GM23248 (cell line): Measurements from ENCODE around the gene TRAPPC5. TPM values are rescaled to one million over a fixed set of nuclear protein-coding genes. Genes with fewer than 3 reads are reported as not detected.

Experiments used
- DNase-seq: peaks from one replicate; pipeline ENCODE4 v3.0.0-alpha.2; 2015
- H2AFZ ChIP-seq: fragments of 200-600 bp; sonication (generic); 2 replicates; pipeline ENCODE4 v1.6.1; 2016; ENCODE audit warnings: antibody characterized with exemption
- H3F3A ChIP-seq: fragments of 200-600 bp; sonication (generic); 2 replicates; pipeline ENCODE4 v1.6.1; 2016; ENCODE audit warnings: mild to moderate bottlenecking, antibody characterized with exemption, mixed run types; ENCODE audit not compliant: insufficient read depth
- H3K27ac ChIP-seq: fragments of 200-600 bp; sonication (generic); 2 replicates; pipeline ENCODE4 v1.5.1; 2016; ENCODE audit warnings: mild to moderate bottlenecking
- H3K27me3 ChIP-seq: fragments of 200-600 bp; sonication (generic); replicated peaks from 2 replicates; pipeline ENCODE4 v1.6.1; 2016; ENCODE audit warnings: mild to moderate bottlenecking; ENCODE audit not compliant: insufficient read depth
- H3K36me3 ChIP-seq: fragments of 200-600 bp; sonication (generic); 2 replicates; pipeline ENCODE4 v1.6.1; 2016; ENCODE audit warnings: low read depth, mild to moderate bottlenecking
- H3K4me1 ChIP-seq: fragments of 200-600 bp; sonication (generic); 2 replicates; pipeline ENCODE4 v1.6.1; 2016; ENCODE audit warnings: mild to moderate bottlenecking; ENCODE audit not compliant: insufficient read depth
- H3K4me2 ChIP-seq: fragments of 200-600 bp; sonication (generic); one replicate; pipeline ENCODE4 v1.6.1; 2016; ENCODE audit warnings: mild to moderate bottlenecking; ENCODE audit not compliant: unreplicated experiment
- H3K4me3 ChIP-seq: fragments of 200-600 bp; sonication (generic); 2 replicates; pipeline ENCODE4 v1.5.1; 2016; ENCODE audit warnings: mild to moderate bottlenecking
- H3K79me2 ChIP-seq: fragments of 200-600 bp; sonication (generic); 2 replicates; pipeline ENCODE4 v1.6.1; 2016; ENCODE audit warnings: mild to moderate bottlenecking; ENCODE audit not compliant: insufficient read depth
- H3K9ac ChIP-seq: fragments of 200-600 bp; sonication (generic); 2 replicates; pipeline ENCODE4 v1.6.1; 2016; ENCODE audit warnings: mild to moderate bottlenecking
- H3K9me2 ChIP-seq: fragments of 200-600 bp; sonication (generic); 2 replicates; pipeline ENCODE4 v1.6.1; 2016; ENCODE audit warnings: mixed run types, mild to moderate bottlenecking, moderate library complexity; ENCODE audit not compliant: insufficient read depth
- H3K9me3 ChIP-seq: fragments of 200-600 bp; sonication (generic); one replicate; pipeline ENCODE4 v1.6.1; 2017; ENCODE audit warnings: low read depth
- H4K20me1 ChIP-seq: fragments of 200-600 bp; sonication (generic); 2 replicates; pipeline ENCODE4 v1.6.0; 2016; ENCODE audit not compliant: insufficient read depth
- EZH2 ChIP-seq: fragments of 200-600 bp; sonication (generic); IDR thresholded peaks from 2 replicates; pipeline ENCODE4 v1.6.1; 2018; ENCODE audit warnings: antibody characterized with exemption, mild to moderate bottlenecking; ENCODE audit not compliant: insufficient read depth, poor library complexity, severe bottlenecking
- EZH2phosphoT487 ChIP-seq: fragments of 200-600 bp; sonication (generic); IDR thresholded peaks from 2 replicates; pipeline ENCODE4 v1.6.1; 2018; ENCODE audit warnings: antibody characterized with exemption, moderate library complexity, mild to moderate bottlenecking, low read depth; ENCODE audit not compliant: insufficient read depth
- WGBS, 2 experiments: methylation state at CpG; one replicate each; pipeline ENCODE4 v1.1.6; 2015 to 2017; ENCODE audit warnings: low lambda C conversion rate in 2 of 2, low coverage in 1 of 2; ENCODE audit errors: missing lambda C conversion rate in 2 of 2; 5-methylcytosine and 5-hydroxymethylcytosine counted together
- in situ Hi-C: fragments of 300-500 bp; cut with MboI; formaldehyde crosslinking; loops from 2 replicates; pipeline ENCODE4 v1.15.0; 2020
- polyA plus RNA-seq: library from polyadenylated mRNA; unstranded; fragments of >200 nt; fragmentation: Nextera tagmentation; extraction: Ambion mirVana; gene quantifications from 2 replicates; pipeline ENCODE4 v1.2.1, GENCODE V29; 2016
- total RNA-seq: library from RNA; depleted of rRNA; stranded (reverse); fragments of >200 nt; shearing (Covaris generic); gene quantifications from 2 replicates; pipeline ENCODE4 v1.2.3, GENCODE V29; 2014

TRAPPC5 gene
- total and polyA plus RNA-seq, 2 experiments from 2014 or later, result 68.1 to 207 TPM

DNA sequence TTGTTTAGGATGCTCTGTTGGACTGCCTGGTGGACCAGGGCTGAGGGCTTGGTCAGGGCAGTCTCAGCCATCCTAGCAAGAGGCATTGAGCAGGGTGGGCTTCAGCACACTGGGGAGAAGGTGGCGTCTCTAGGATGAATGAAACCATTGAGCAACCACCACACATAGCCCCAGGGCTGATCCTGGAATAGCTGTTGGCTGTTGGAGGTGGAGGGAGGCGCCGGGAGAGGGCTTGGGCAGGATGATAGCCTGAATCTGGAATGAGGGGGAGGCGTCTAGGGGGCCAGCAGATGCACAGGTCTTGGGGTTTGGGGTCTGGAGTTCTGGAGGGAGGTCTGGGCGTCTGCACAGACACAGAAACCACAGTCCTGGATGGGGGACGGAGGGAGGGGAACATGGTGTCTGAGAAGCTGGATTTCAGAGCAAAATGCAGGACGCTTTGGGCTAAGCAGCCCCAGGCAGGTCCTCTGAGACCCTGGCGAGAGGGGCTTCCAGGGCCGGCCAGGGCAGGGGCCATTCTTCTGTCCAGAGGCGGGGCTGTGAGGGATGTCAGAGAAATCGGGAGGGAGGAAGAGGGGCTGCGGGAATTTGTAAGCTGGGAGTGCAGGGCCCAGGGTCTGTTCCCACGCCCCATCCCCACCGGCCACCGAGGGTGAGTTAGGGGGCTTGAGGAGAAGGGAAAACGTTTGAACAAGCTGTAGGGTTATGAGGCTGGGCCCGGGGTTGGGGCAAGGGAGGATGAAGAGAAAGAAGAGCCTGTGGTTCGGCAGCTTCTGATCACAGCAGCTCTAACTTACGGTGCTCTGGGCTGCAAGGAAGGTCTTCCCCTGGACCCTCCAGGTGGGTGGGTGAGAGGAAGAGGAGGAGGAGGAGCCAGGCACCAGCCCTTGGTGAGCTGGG is 5.2 kb downstream of the TRAPPC5 start:
- Histone ChIP-seq H4K20me1 (no peaks in the 10 kb centered on the region), H3K4me2 (no peak overlapping the region), H3K36me3 (0 out of 2 replicates have a peak, but pooled peaks cover 3% of the 10 kb centered on the region), H3K4me3 (no peak overlapping the region), H3K9ac (no peak overlapping the region), H3K9me3 (no peaks in the 10 kb centered on the region), H2AFZ (no peak overlapping the region), H3K27ac (no peak overlapping the region), H3F3A (no peaks in the 10 kb centered on the region), H3K4me1 (no peaks in the 10 kb centered on the region), H3K79me2 (peaks cover 16% of the 10 kb centered on the region), H3K9me2 (no peaks in the 10 kb centered on the region), H3K27me3 (no peaks in the 10 kb centered on the region)
- no peak for DNase-seq
- TF ChIP-seq EZH2, result no peak
- TF ChIP-seq EZH2phosphoT487, result no peak
- in situ Hi-C loops, result no loop called here
- WGBS, 2 experiments, result 42 to 43% methylated on average over 18 to 19 of the region's 19 CpGs

DNA sequence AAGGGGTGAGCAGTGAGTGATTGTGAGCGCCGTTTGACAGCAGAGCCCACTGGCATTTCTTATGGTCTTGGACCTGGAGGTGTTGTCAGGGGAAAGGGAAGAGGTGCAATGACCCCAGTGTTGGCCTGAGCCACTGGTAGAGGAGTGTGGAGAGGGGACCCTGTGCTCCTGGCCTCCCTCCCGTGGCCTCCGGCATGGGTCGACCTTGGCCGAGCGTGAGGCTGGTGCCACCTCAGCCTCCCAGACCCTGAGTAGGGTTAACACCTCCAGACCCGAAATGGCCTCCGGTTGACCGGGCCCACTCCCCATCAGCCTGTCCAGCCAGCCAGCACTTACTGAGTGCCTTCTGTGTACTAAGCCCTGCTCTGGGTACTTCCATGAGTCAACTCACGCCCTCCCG is 6.5 kb downstream of the TRAPPC5 start:
- no peak overlapping the region for H2AFZ ChIP-seq
- no peak overlapping the region for H3K27ac ChIP-seq
- H3K27me3 ChIP-seq, result no peaks in the 10 kb centered on the region
- no peak for DNase-seq
- H3K4me3 ChIP-seq, result no peak overlapping the region
- no peaks in the 10 kb centered on the region for H3K9me2 ChIP-seq
- TF ChIP-seq EZH2phosphoT487 (no peak), EZH2 (no peak)
- in situ Hi-C loops, result no loop called here
- no peaks in the 10 kb centered on the region for H4K20me1 ChIP-seq
- no peak overlapping the region for H3K9ac ChIP-seq
- H3K4me1 ChIP-seq, result no peaks in the 10 kb centered on the region
- peaks cover 3% of the 10 kb centered on the region for H3K79me2 ChIP-seq
- no peak overlapping the region for H3K4me2 ChIP-seq
- 93 to 96% methylated on average over 10 to 12 of the region's 12 CpGs for WGBS, 2 experiments
- no peaks in the 10 kb centered on the region for H3F3A ChIP-seq
- no peaks in the 10 kb centered on the region for H3K9me3 ChIP-seq
- 0 out of 2 replicates have a peak, but pooled peaks cover 3% of the 10 kb centered on the region for H3K36me3 ChIP-seq

DNA sequence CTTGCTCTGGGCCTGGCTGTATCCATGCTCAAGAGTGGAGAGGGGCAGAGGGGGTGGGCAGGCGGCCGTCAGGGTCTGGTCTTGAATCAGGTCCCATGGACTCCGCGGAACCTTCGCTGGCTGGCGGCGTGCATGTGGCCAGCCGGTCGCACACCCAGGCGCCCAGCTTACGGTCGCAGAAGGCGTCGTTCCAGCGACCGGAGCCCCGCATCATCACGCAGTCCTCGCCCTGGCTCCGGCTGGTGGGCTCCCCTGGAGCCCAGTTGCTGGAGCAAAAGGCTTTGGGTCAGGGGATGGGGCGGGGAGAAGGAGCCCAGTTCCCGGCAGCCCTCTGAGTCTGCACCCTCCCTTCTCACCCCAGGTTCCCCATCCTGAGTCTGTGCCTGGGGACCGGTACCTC is 8.5 kb downstream of the TRAPPC5 start:
- in situ Hi-C loops, result no loop called here
- Histone ChIP-seq H3K9ac (no peak overlapping the region), H3K79me2 (no peaks in the 10 kb centered on the region), H3K36me3 (no peaks in the 10 kb centered on the region), H4K20me1 (no peaks in the 10 kb centered on the region), H3K27me3 (no peaks in the 10 kb centered on the region), H3K4me2 (no peak overlapping the region), H3K9me3 (no peaks in the 10 kb centered on the region), H3K9me2 (no peaks in the 10 kb centered on the region), H3K4me1 (no peaks in the 10 kb centered on the region), H3K27ac (no peak overlapping the region), H2AFZ (no peak overlapping the region), H3K4me3 (no peak overlapping the region), H3F3A (no peaks in the 10 kb centered on the region)
- no peak for DNase-seq
- WGBS, 2 experiments, result 19 to 21% methylated on average over 16 to 19 of the region's 23 CpGs
- TF ChIP-seq EZH2phosphoT487 (no peak), EZH2 (no peak)

DNA sequence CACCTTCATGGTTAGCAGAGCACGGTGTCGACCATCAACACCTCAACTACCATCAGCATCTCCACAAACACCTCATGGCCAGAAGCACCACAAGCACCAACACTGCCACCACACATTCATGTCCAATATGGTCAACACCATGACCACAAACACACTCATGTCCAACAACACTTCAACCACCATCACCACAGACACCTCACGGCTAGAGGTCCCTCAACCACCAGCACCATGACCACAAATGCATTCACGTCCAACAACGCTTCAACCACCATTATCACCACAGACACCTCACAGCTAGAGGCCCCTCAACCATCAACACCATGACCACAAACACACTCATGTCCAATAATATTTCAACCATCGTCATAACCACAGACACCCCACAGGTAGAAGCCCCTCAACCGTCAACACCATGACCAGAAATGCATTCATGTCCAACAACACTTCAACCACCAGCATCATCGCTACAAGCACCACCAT is 10.2 kb downstream of the TRAPPC5 start:
- WGBS, 2 experiments, result 73 to 79% methylated on average over 8 of the region's 8 CpGs
- DNase-seq, result no peak
- no peak for TF ChIP-seq EZH2
- no peak for TF ChIP-seq EZH2phosphoT487

More for the DNA sequence above, 10.2 kb downstream of the TRAPPC5 start:
- Histone ChIP-seq H3F3A (no peaks in the 10 kb centered on the region), H3K79me2 (no peaks in the 10 kb centered on the region), H3K27me3 (no peaks in the 10 kb centered on the region; the same call in none of the 2 replicates), H3K4me3 (no peak overlapping the region), H3K27ac (no peak overlapping the region), H3K9me3 (no peaks in the 10 kb centered on the region), H3K9ac (no peak overlapping the region), H3K36me3 (no peaks in the 10 kb centered on the region), H3K9me2 (no peaks in the 10 kb centered on the region), H3K4me1 (no peaks in the 10 kb centered on the region), H4K20me1 (no peaks in the 10 kb centered on the region), H2AFZ (no peak overlapping the region), H3K4me2 (no peak overlapping the region)
- in situ Hi-C loops, result no loop called here
